NCI-H526 treated with DMSO at 0.1 percent for 48 hours (cell line): ENCODE data around the gene MST1.

Experiments
- DNase-seq: peaks from one replicate; lab custom pipeline; 2025; lab: John Stamatoyannopoulos, UW

MST1 gene

GRCh38 chr3:49717959-49718857 lies 28.9 kb upstream of the MST1 start:
- no peak for DNase-seq

- DNase-seq: no peak
Observed at GRCh38 chr3:49717211-49717958, 28.1 kb upstream of the MST1 start.

GRCh38 chr3:49716691-49717210 lies 27.5 kb upstream of the MST1 start:
- DNase-seq: no peak

- no peak for DNase-seq
Observed at GRCh38 chr3:49716169-49716568, 26.9 kb upstream of the MST1 start.

- no peak for DNase-seq
Observed at GRCh38 chr3:49715611-49716121, 26.4 kb upstream of the MST1 start.

- no peak for DNase-seq
Observed at GRCh38 chr3:49714728-49715550, 25.7 kb upstream of the MST1 start.

GRCh38 chr3:49713336-49714105 lies 24.2 kb upstream of the MST1 start:
- no peak for DNase-seq

GRCh38 chr3:49712631-49713317 lies 23.5 kb upstream of the MST1 start:
- DNase-seq: no peak

GRCh38 chr3:49712166-49712565 lies 22.9 kb upstream of the MST1 start:
- DNase-seq: no peak

GRCh38 chr3:49711489-49711888 lies 22.2 kb upstream of the MST1 start:
- DNase-seq: no peak

- no peak for DNase-seq
Observed at GRCh38 chr3:49709852-49710251, 20.6 kb upstream of the MST1 start.

GRCh38 chr3:49707113-49707480 lies 17.8 kb upstream of the MST1 start:
- no peak for DNase-seq

- DNase-seq: no peak
Observed at GRCh38 chr3:49706456-49707112, 17.3 kb upstream of the MST1 start.

- no peak for DNase-seq
Observed at GRCh38 chr3:49705390-49705960, 16.2 kb upstream of the MST1 start.

- no peak for DNase-seq
Observed at GRCh38 chr3:49704629-49705028, 15.4 kb upstream of the MST1 start.

- no peak for DNase-seq
Observed at GRCh38 chr3:49703956-49704355, 14.7 kb upstream of the MST1 start.

- peak; percentile 18 for DNase-seq
Observed at GRCh38 chr3:49703443-49703927, 14.2 kb upstream of the MST1 start.

GRCh38 chr3:49702672-49703071 lies 13.4 kb upstream of the MST1 start:
- no peak for DNase-seq

- no peak for DNase-seq
Observed at GRCh38 chr3:49701388-49702077, 12.3 kb upstream of the MST1 start.
